H9 (cell line): ENCODE measurements around the gene CLINT1. TPM values are rescaled to one million over a fixed set of nuclear protein-coding genes. Genes with fewer than 3 reads are reported as not detected.

ENCODE experiments used
- DNase-seq: peaks from one replicate; pipeline ENCODE4 v3.0.0-alpha.2; 2017
- H2AFZ ChIP-seq: one replicate; pipeline ENCODE4 v1.6.1; 2013; ENCODE audit warnings: mild to moderate bottlenecking, low read length, control low read depth, moderate library complexity
- H2AK5ac ChIP-seq: 2 replicates; pipeline ENCODE4 v1.6.1; 2013; ENCODE audit warnings: low read length, control low read depth, mixed read lengths; ENCODE audit not compliant: insufficient read length
- H2BK120ac ChIP-seq: one replicate; pipeline ENCODE4 v1.6.1; 2013; ENCODE audit warnings: low read depth, mild to moderate bottlenecking, low read length, control low read depth, inconsistent platforms; ENCODE audit not compliant: poor library complexity, severe bottlenecking
- H2BK12ac ChIP-seq: 2 replicates; pipeline ENCODE4 v1.6.1; 2013; ENCODE audit warnings: low read length, control low read depth, mixed read lengths, low read depth; ENCODE audit not compliant: insufficient read length
- H2BK15ac ChIP-seq: 2 replicates; pipeline ENCODE4 v1.6.1; 2013; ENCODE audit warnings: low read depth, low read length, control low read depth
- H2BK20ac ChIP-seq: one replicate; pipeline ENCODE4 v1.6.1; 2013; ENCODE audit warnings: low read depth, mild to moderate bottlenecking, low read length, control low read depth, inconsistent platforms; ENCODE audit not compliant: poor library complexity, severe bottlenecking
- H2BK5ac ChIP-seq: 2 replicates; pipeline ENCODE4 v1.6.1; 2013; ENCODE audit warnings: low read length, control low read depth, mixed read lengths; ENCODE audit not compliant: insufficient read length
- H3K14ac ChIP-seq: 2 replicates; pipeline ENCODE4 v1.6.1; 2013; ENCODE audit warnings: low read length, control low read depth; ENCODE audit not compliant: insufficient read depth
- H3K18ac ChIP-seq: 2 replicates; pipeline ENCODE4 v1.6.1; 2013; ENCODE audit warnings: low read depth, mild to moderate bottlenecking, mixed read lengths, low read length, control low read depth; ENCODE audit not compliant: insufficient read length
- H3K23ac ChIP-seq: 2 replicates; pipeline ENCODE4 v1.6.1; 2013; ENCODE audit warnings: low read length, control low read depth, mixed read lengths, low read depth; ENCODE audit not compliant: insufficient read length
- H3K23me2 ChIP-seq: 2 replicates; pipeline ENCODE4 v1.6.1; 2013; ENCODE audit warnings: low read depth, mild to moderate bottlenecking, mixed read lengths, low read length, control low read depth; ENCODE audit not compliant: insufficient read length, poor library complexity, severe bottlenecking
- H3K27ac ChIP-seq: 2 replicates; pipeline ENCODE4 v1.5.1; 2013; ENCODE audit warnings: low read length, control low read depth, mixed read lengths, low read depth; ENCODE audit not compliant: insufficient read length
- H3K27me3 ChIP-seq: 2 replicates; pipeline ENCODE4 v1.6.1; 2013; ENCODE audit warnings: low read length, control low read depth, inconsistent platforms; ENCODE audit not compliant: insufficient read depth
- H3K4ac ChIP-seq: 2 replicates; pipeline ENCODE4 v1.6.1; 2013; ENCODE audit warnings: low read depth, mild to moderate bottlenecking, control low read depth, inconsistent platforms, low read length, moderate library complexity
- H3K4me1 ChIP-seq: 2 replicates; pipeline ENCODE4 v1.6.1; 2013; ENCODE audit warnings: low read length, control low read depth, inconsistent platforms; ENCODE audit not compliant: insufficient read depth
- H3K4me2 ChIP-seq: 2 replicates; pipeline ENCODE4 v1.6.1; 2013; ENCODE audit warnings: low read length, control low read depth, mixed read lengths; ENCODE audit not compliant: insufficient read length, insufficient read depth
- H3K56ac ChIP-seq: 2 replicates; pipeline ENCODE4 v1.6.1; 2013; ENCODE audit warnings: low read depth, mild to moderate bottlenecking, mixed read lengths, low read length, control low read depth; ENCODE audit not compliant: insufficient read length
- H3K79me1 ChIP-seq: 2 replicates; pipeline ENCODE4 v1.6.1; 2013; ENCODE audit warnings: low read depth, mild to moderate bottlenecking, moderate library complexity, low read length, control low read depth, inconsistent platforms; ENCODE audit not compliant: insufficient read depth, poor library complexity, severe bottlenecking
- H3K79me2 ChIP-seq: 2 replicates; pipeline ENCODE4 v1.6.1; 2013; ENCODE audit warnings: low read length, control low read depth, inconsistent platforms; ENCODE audit not compliant: insufficient read depth
- H3K9ac ChIP-seq: 2 replicates; pipeline ENCODE4 v1.6.1; 2013; ENCODE audit warnings: low read length, control low read depth, mixed read lengths; ENCODE audit not compliant: insufficient read length; ENCODE audit errors: extremely low read depth
- H3K9me3 ChIP-seq: one replicate; pipeline ENCODE4 v1.6.1; 2013; ENCODE audit warnings: low read depth, low read length, inconsistent platforms; ENCODE audit not compliant: control insufficient read depth
- H3T11ph ChIP-seq: one replicate; pipeline ENCODE4 v1.6.1; 2013; ENCODE audit warnings: mild to moderate bottlenecking, low read length, control low read depth, inconsistent platforms
- H4K20me1 ChIP-seq: one replicate; pipeline ENCODE4 v1.6.1; 2013; ENCODE audit not compliant: control insufficient read depth, insufficient read length, insufficient read depth
- H4K5ac ChIP-seq: 2 replicates; pipeline ENCODE4 v1.6.1; 2013; ENCODE audit warnings: low read depth, mild to moderate bottlenecking, mixed read lengths, low read length, control low read depth; ENCODE audit not compliant: insufficient read length
- H4K8ac ChIP-seq: replicated peaks from 2 replicates; pipeline ENCODE4 v1.6.1; 2013; ENCODE audit warnings: low read length, control low read depth, mixed read lengths, low read depth; ENCODE audit not compliant: insufficient read length
- H4K91ac ChIP-seq: 2 replicates; pipeline ENCODE4 v1.6.1; 2013; ENCODE audit warnings: low read depth, mild to moderate bottlenecking, moderate library complexity, mixed read lengths, low read length, control low read depth; ENCODE audit not compliant: insufficient read length
- H3K27ac Mint-ChIP-seq, 3 experiments: 2 replicates in 2 of 3; 3 replicates in 1 of 3; pipeline ENCODE4 v1.8.0; 2020 to 2021; ENCODE audit warnings: mixed read lengths in 3 of 3, mild to moderate bottlenecking in 1 of 3, moderate library complexity in 1 of 3
- H3K27me3 Mint-ChIP-seq: 2 replicates; pipeline ENCODE4 v1.8.0; 2021; ENCODE audit warnings: low read depth, mild to moderate bottlenecking, moderate library complexity, mixed read lengths
- H3K36me3 Mint-ChIP-seq, 3 experiments: 2 replicates in 2 of 3; 3 replicates in 1 of 3; pipeline ENCODE4 v1.8.0; 2020 to 2021; ENCODE audit warnings: low read depth in 3 of 3, mixed read lengths in 3 of 3; ENCODE audit not compliant: insufficient read depth in 1 of 3
- H3K4me1 Mint-ChIP-seq, 2 experiments: 2 replicates each; pipeline ENCODE4 v1.8.0; 2020; ENCODE audit warnings: mixed read lengths in 2 of 2
- H3K4me3 Mint-ChIP-seq, 2 experiments: 2 replicates in 1 of 2; 3 replicates in 1 of 2; pipeline ENCODE4 v1.8.0; 2020 to 2021; ENCODE audit warnings: mild to moderate bottlenecking in 2 of 2, mixed read lengths in 2 of 2, moderate library complexity in 1 of 2
- H3K9me3 Mint-ChIP-seq, 2 experiments: 2 replicates in 1 of 2; 3 replicates in 1 of 2; pipeline ENCODE4 v1.8.0; 2020; ENCODE audit warnings: mild to moderate bottlenecking in 2 of 2, mixed read lengths in 2 of 2, moderate library complexity in 1 of 2
- CTCF ChIP-seq: fragments of 200-600 bp; sonication (generic); conservative IDR thresholded peaks from 3 replicates; pipeline ENCODE4 v1.8.0; 2021; ENCODE audit warnings: antibody characterized with exemption, mild to moderate bottlenecking
- WGBS: extraction: QIAGEN DNeasy Blood & Tissue Kit; methylation state at CpG from one replicate; pipeline ENCODE4 v1.1.7; 2013; ENCODE audit warnings: missing lambda C conversion rate, low lambda C conversion rate, mixed read lengths; ENCODE audit not compliant: insufficient read length; ENCODE audit errors: extremely low coverage; 5-methylcytosine and 5-hydroxymethylcytosine counted together
- total RNA-seq: library from RNA; stranded (reverse); gene quantifications from 2 replicates; pipeline ENCODE4 v1.2.1, GENCODE V29; 2021

CLINT1 gene
- total RNA-seq, 1 experiment from 2014 or later, result 79.1 TPM

- H3K27ac Mint-ChIP-seq, result no peak overlapping the region
- Histone ChIP-seq H3K23ac (no peak overlapping the region), H3K27me3 (no peaks in the 10 kb centered on the region), H2BK15ac (no peak overlapping the region), H4K5ac (no peak overlapping the region), H3K79me1 (no peaks in the 10 kb centered on the region), H3K4me1 (no peaks in the 10 kb centered on the region), H2BK5ac (no peak overlapping the region), H2AFZ (no peak overlapping the region), H4K8ac (no peak overlapping the region), H3K4me2 (no peak overlapping the region), H2BK12ac (no peak overlapping the region), H3T11ph (no peak overlapping the region), H4K20me1 (no peaks in the 10 kb centered on the region), H2BK20ac (no peak overlapping the region), H2BK120ac (no peak overlapping the region), H4K91ac (no peak overlapping the region), H3K14ac (no peak overlapping the region), H3K4ac (no peak overlapping the region), H3K56ac (no peak overlapping the region), H3K79me2 (no peaks in the 10 kb centered on the region), H3K9me3 (no peaks in the 10 kb centered on the region), H2AK5ac (no peak overlapping the region), H3K23me2 (no peaks in the 10 kb centered on the region), H3K27ac (no peak overlapping the region), H3K9ac (no peak overlapping the region), H3K18ac (no peak overlapping the region)
- no peak overlapping the region for H3K4me3 Mint-ChIP-seq
- 0 out of 4 replicates have a peak, but pooled peaks cover 0 to 4% of the 10 kb centered on the region in 2 experiments for H3K4me1 Mint-ChIP-seq
- no peaks in the 10 kb centered on the region; a peak in 1 of 5 replicates for H3K9me3 Mint-ChIP-seq
- H3K27me3 Mint-ChIP-seq, result no peaks in the 10 kb centered on the region
- H3K36me3 Mint-ChIP-seq, result no peaks in the 10 kb centered on the region
- TF ChIP-seq CTCF, result no peak
- WGBS, result no CpG with 5 or more reads among the region's 7 CpGs
- no peak for DNase-seq
Observed at GRCh38 chr5:157766442-157766841, 92.5 kb downstream of the CLINT1 start.
